ENCODE measurements around the gene TCAP. TPM values are rescaled to one million over a fixed set of nuclear protein-coding genes. Genes with fewer than 3 reads are reported as not detected.

TCAP gene
- total RNA-seq, 1 donor = 0.36 TPM

- Histone ChIP-seq H3K27me3 (ENCODE audit: insufficient read depth, low read length) (peaks cover 29% of the 10 kb centered on the region), H3K36me3 (ENCODE audit: insufficient read depth, low read length) (no peaks in the 10 kb centered on the region), H4K20me1 (ENCODE audit: insufficient read depth, low read length) (no peaks in the 10 kb centered on the region), H3K9me3 (ENCODE audit: low read depth, low read length) (no peaks in the 10 kb centered on the region), H3K27ac (ENCODE audit: low read depth, low read length) (no peak overlapping the region), H2AFZ (ENCODE audit: low read length) (no peak overlapping the region), H3K4me1 (ENCODE audit: insufficient read depth, low read length) (peaks cover 5% of the 10 kb centered on the region), H3K4me3 (ENCODE audit: insufficient read depth, low read length) (peak overlapping the region; percentile 72), H3K79me2 (ENCODE audit: insufficient read depth, low read length) (no peaks in the 10 kb centered on the region), H3K4me2 (ENCODE audit: insufficient read depth, low read length) (peak overlapping the region; percentile 95)
- DNase-seq (ENCODE audit: insufficient read length, low spot score, missing footprints) = peak; percentile 99
- TF ChIP-seq CTCF (IDR thresholded peaks at IDR 0.05; ENCODE audit: extremely low read depth, low read depth, low read length) = no peak
These were observed 47.5 kb upstream of the TCAP start for GRCh38 chr17:39617446-39618245.

GRCh38 chr17:39618246-39618913, 46.8 kb upstream of the TCAP start:
- peaks cover 5% of the 10 kb centered on the region for H3K4me1 ChIP-seq (ENCODE audit: insufficient read depth, low read length)
- H3K4me2 ChIP-seq (ENCODE audit: insufficient read depth, low read length) = peak overlapping the region; percentile 95
- peak; percentile 95 for DNase-seq (ENCODE audit: insufficient read length, low spot score, missing footprints)
- H3K9me3 ChIP-seq (ENCODE audit: low read depth, low read length) = no peaks in the 10 kb centered on the region
- H4K20me1 ChIP-seq (ENCODE audit: insufficient read depth, low read length) = peaks cover 4% of the 10 kb centered on the region
- peak overlapping the region; percentile 72 for H3K4me3 ChIP-seq (ENCODE audit: insufficient read depth, low read length)
- H2AFZ ChIP-seq (ENCODE audit: low read length) = peak overlapping the region; percentile 93
- H3K79me2 ChIP-seq (ENCODE audit: insufficient read depth, low read length) = no peaks in the 10 kb centered on the region
- H3K27ac ChIP-seq (ENCODE audit: low read depth, low read length) = no peak overlapping the region
- H3K36me3 ChIP-seq (ENCODE audit: insufficient read depth, low read length) = no peaks in the 10 kb centered on the region
- peaks cover 21% of the 10 kb centered on the region for H3K27me3 ChIP-seq (ENCODE audit: insufficient read depth, low read length)
- TF ChIP-seq CTCF (IDR thresholded peaks at IDR 0.05; ENCODE audit: extremely low read depth, low read depth, low read length) = no peak

GRCh38 chr17:39618956-39619785, 46.0 kb upstream of the TCAP start:
- Histone ChIP-seq H3K36me3 (ENCODE audit: insufficient read depth, low read length) (no peaks in the 10 kb centered on the region), H3K4me3 (ENCODE audit: insufficient read depth, low read length) (peak overlapping the region; percentile 72), H2AFZ (ENCODE audit: low read length) (no peak overlapping the region), H3K27ac (ENCODE audit: low read depth, low read length) (no peak overlapping the region), H4K20me1 (ENCODE audit: insufficient read depth, low read length) (peaks cover 4% of the 10 kb centered on the region), H3K4me2 (ENCODE audit: insufficient read depth, low read length) (peak overlapping the region; percentile 95), H3K4me1 (ENCODE audit: insufficient read depth, low read length) (peaks cover 5% of the 10 kb centered on the region), H3K27me3 (ENCODE audit: insufficient read depth, low read length) (peaks cover 21% of the 10 kb centered on the region), H3K79me2 (ENCODE audit: insufficient read depth, low read length) (no peaks in the 10 kb centered on the region), H3K9me3 (ENCODE audit: low read depth, low read length) (no peaks in the 10 kb centered on the region)
- TF ChIP-seq CTCF (IDR thresholded peaks at IDR 0.05; ENCODE audit: extremely low read depth, low read depth, low read length) = no peak
- no peak for DNase-seq (ENCODE audit: insufficient read length, low spot score, missing footprints)
